ENCODE measurements around the gene PTPN3. TPM values are rescaled to one million over a fixed set of nuclear protein-coding genes. Genes with fewer than 3 reads are reported as not detected.

PTPN3 gene
- total and polyA plus RNA-seq, 10 of the 15 experiments (the other 5 are each of a cell fraction or from before 2014, with no cell fraction given): 0.18 to 1.3 (median 0.39) TPM

GRCh38 chr9:109437286-109437685 lies 60.8 kb downstream of the PTPN3 start:
- Histone ChIP-seq H3K79me2 (ENCODE audit: control insufficient read depth, insufficient read depth, low read length) (no peaks in the 10 kb centered on the region), H3K4me1 (ENCODE audit: control insufficient read depth, insufficient read depth, low read length) (peaks cover 19% of the 10 kb centered on the region), H3K9me3 (replicated peaks; ENCODE audit: control insufficient read depth, insufficient read depth, low read length) (no peaks in the 10 kb centered on the region), H3K4me3 (no peak overlapping the region), H3K9ac (ENCODE audit: control insufficient read depth, insufficient read depth, low read length) (no peak overlapping the region), H4K20me1 (ENCODE audit: control insufficient read depth, insufficient read depth) (no peaks in the 10 kb centered on the region), H3K27me3 (replicated peaks in 1 of 2; ENCODE audit: control insufficient read depth in 2 of 2, insufficient read depth in 2 of 2, low read length in 1 of 2) (no peaks in the 10 kb centered on the region), H3K4me2 (ENCODE audit: control insufficient read depth, insufficient read depth) (no peak overlapping the region), H2AFZ (ENCODE audit: control insufficient read depth, low read depth, low read length) (no peak overlapping the region), H3K36me3 (ENCODE audit: control insufficient read depth in 2 of 2, insufficient read depth in 2 of 2, low read length in 1 of 2) (no peaks in the 10 kb centered on the region), H3K27ac (ENCODE audit: control insufficient read depth, insufficient read depth) (no peak overlapping the region)
- in situ Hi-C loops (cut with MboI): loop anchor here (5.0 kb wide), 1 partner anchor 50 kb away; no protein-coding TSS in a partner anchor
- CTCF ChIA-PET: interaction anchor here (1.0 to 8.0 kb wide), 6 partner anchors 8 to 29 kb away, joined by 3 to 234 read pairs (median 6); no protein-coding TSS in a partner anchor
- SMC1A ChIA-PET (ENCODE audit: uncharacterized antibody, unreplicated experiment): interaction anchor here (0.9 to 7.8 kb wide), 5 partner anchors 9 to 32 kb away, joined by 3 to 116 read pairs (median 12); no protein-coding TSS in a partner anchor
- intact Hi-C loops (cut with micrococcal nuclease; ENCODE audit: unreplicated experiment): no loop called here
- no peak for FAIRE-seq
- POLR2A ChIA-PET: interaction anchor here (1.2 kb wide), 1 partner anchor 14 kb away, joined by 3 read pairs; no protein-coding TSS in a partner anchor
- RAD21 ChIA-PET (ENCODE audit: unreplicated experiment): interaction anchor here (0.6 to 0.8 kb wide), 3 partner anchors 27 to 651 kb away, joined by 4 to 6 read pairs (median 4); no protein-coding TSS in a partner anchor
- BruUV-seq (replicated peaks): no TSS peak
- ATAC-seq: no peak
- DNase-seq (ENCODE audit: low read depth, low spot score): no peak
- 76% methylated on average over 4 of the region's 4 CpGs for WGBS (ENCODE audit: insufficient coverage, insufficient replicate concordance, low lambda C conversion rate, missing lambda C conversion rate)
- no peak for TF ChIP-seq NFYA (IDR thresholded peaks at IDR 0.05; ENCODE audit: borderline replicate concordance, low read depth, low read length)
- no peak for TF ChIP-seq BHLHE40 (IDR thresholded peaks at IDR 0.05; ENCODE audit: borderline replicate concordance in 1 of 2, low read depth in 2 of 2, low read length in 1 of 2)
- no peak for TF ChIP-seq ZZZ3 (IDR thresholded peaks at IDR 0.05; ENCODE audit: control insufficient read depth, insufficient read length, low read depth)
- no peak for TF ChIP-seq CTCF (IDR thresholded peaks at IDR 0.05 in 2 of 3, conservative IDR thresholded peaks at IDR 0.05 in 1 of 3; ENCODE audit: control insufficient read depth in 2 of 3, extremely low read depth in 1 of 3, insufficient read depth in 1 of 3, low read depth in 3 of 3, low read length in 3 of 3)
- no peak for TF ChIP-seq ZSCAN29 (IDR thresholded peaks at IDR 0.05)
- TF ChIP-seq IRF5 (IDR thresholded peaks at IDR 0.05; ENCODE audit: borderline replicate concordance): no peak
- TF ChIP-seq, protein P1, sequence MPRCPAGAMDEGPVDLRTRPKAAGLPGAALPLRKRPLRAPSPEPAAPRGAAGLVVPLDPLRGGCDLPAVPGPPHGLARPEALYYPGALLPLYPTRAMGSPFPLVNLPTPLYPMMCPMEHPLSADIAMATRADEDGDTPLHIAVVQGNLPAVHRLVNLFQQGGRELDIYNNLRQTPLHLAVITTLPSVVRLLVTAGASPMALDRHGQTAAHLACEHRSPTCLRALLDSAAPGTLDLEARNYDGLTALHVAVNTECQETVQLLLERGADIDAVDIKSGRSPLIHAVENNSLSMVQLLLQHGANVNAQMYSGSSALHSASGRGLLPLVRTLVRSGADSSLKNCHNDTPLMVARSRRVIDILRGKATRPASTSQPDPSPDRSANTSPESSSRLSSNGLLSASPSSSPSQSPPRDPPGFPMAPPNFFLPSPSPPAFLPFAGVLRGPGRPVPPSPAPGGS (IDR thresholded peaks at IDR 0.05; ENCODE audit: borderline replicate concordance, insufficient read depth, low read depth, low read length, poor library complexity, severe bottlenecking): no peak
- TF ChIP-seq ESRRA (IDR thresholded peaks at IDR 0.05; ENCODE audit: low read length): no peak
- TF ChIP-seq, protein P2, sequence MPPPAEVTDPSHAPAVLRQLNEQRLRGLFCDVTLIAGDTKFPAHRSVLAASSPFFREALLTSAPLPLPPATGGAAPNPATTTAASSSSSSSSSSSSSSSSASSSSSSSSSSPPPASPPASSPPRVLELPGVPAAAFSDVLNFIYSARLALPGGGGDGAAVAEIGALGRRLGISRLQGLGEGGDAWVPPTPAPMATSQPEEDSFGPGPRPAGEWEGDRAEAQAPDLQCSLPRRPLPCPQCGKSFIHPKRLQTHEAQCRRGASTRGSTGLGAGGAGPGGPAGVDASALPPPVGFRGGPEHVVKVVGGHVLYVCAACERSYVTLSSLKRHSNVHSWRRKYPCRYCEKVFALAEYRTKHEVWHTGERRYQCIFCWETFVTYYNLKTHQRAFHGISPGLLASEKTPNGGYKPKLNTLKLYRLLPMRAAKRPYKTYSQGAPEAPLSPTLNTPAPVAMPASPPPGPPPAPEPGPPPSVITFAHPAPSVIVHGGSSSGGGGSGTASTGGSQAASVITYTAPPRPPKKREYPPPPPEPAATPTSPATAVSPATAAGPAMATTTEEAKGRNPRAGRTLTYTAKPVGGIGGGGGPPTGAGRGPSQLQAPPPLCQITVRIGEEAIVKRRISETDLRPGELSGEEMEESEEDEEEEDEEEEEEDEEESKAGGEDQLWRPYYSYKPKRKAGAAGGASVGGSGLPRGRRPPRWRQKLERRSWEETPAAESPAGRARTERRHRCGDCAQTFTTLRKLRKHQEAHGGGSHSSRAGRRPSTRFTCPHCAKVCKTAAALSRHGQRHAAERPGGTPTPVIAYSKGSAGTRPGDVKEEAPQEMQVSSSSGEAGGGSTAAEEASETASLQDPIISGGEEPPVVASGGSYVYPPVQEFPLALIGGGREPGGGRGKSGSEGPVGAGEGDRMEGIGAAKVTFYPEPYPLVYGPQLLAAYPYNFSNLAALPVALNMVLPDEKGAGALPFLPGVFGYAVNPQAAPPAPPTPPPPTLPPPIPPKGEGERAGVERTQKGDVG (CRISPR knock-in tag; IDR thresholded peaks at IDR 0.05): no peak
- no peak for TF ChIP-seq RBBP5 (conservative IDR thresholded peaks at IDR 0.05)
- TF ChIP-seq STAT1 (conservative IDR thresholded peaks at IDR 0.05): no peak
- no peak for TF ChIP-seq RAD51 (IDR thresholded peaks at IDR 0.05)
- TF ChIP-seq KAT2A (conservative IDR thresholded peaks at IDR 0.05; ENCODE audit: control insufficient read depth, low read depth, low read length): no peak
- no peak for TF ChIP-seq SMC3 (IDR thresholded peaks at IDR 0.05; ENCODE audit: borderline replicate concordance, low read length)
- no peak for TF ChIP-seq EZH2 (IDR thresholded peaks at IDR 0.05; ENCODE audit: borderline replicate concordance, control insufficient read depth, low read depth, low read length)
- TF ChIP-seq ZNF274 (IDR thresholded peaks at IDR 0.05; ENCODE audit: insufficient read depth, insufficient read length): no peak
- no peak for TF ChIP-seq SP1 (IDR thresholded peaks at IDR 0.05; ENCODE audit: low read depth, low read length)

Data from GM12878 (cell line).